SU-DHL-6 (cell line): ENCODE results near the gene CHTF8.

ENCODE experiments used
- H2AFZ ChIP-seq: fragments of 200-600 bp; sonication (generic); 2 replicates; pipeline ENCODE4 v1.6.1; 2014; ENCODE audit warnings: low read depth, mild to moderate bottlenecking, moderate library complexity, mixed read lengths, antibody characterized with exemption, low read length; ENCODE audit not compliant: severe bottlenecking
- H3F3A ChIP-seq: fragments of 200-600 bp; shearing (Covaris generic); 2 replicates; pipeline ENCODE4 v1.6.0; 2016; ENCODE audit warnings: antibody characterized with exemption, mild to moderate bottlenecking; ENCODE audit not compliant: insufficient read depth
- H3K27ac ChIP-seq: fragments of 200-600 bp; sonication (generic); 2 replicates; pipeline ENCODE4 v1.5.1; 2016; ENCODE audit warnings: low read depth, mild to moderate bottlenecking, low read length, moderate library complexity, mixed read lengths
- H3K27me3 ChIP-seq: fragments of 200-600 bp; sonication (generic), shearing (Covaris generic); 2 replicates; pipeline ENCODE4 v1.6.0; 2014; ENCODE audit warnings: mild to moderate bottlenecking, low read length
- H3K36me3 ChIP-seq: fragments of 200-600 bp; sonication (generic); 2 replicates; pipeline ENCODE4 v1.6.1; 2014; ENCODE audit warnings: mild to moderate bottlenecking, low read length, mixed read lengths
- H3K4me2 ChIP-seq: fragments of 300-600, 200-600 bp; shearing (Covaris generic), sonication (generic); 2 replicates; pipeline ENCODE4 v1.6.0; 2014; ENCODE audit warnings: low read length, low read depth, mild to moderate bottlenecking; ENCODE audit not compliant: poor library complexity, severe bottlenecking
- H3K4me3 ChIP-seq: fragments of 200-600 bp; sonication (generic); 2 replicates; pipeline ENCODE4 v1.5.1; 2014; ENCODE audit warnings: antibody characterized with exemption, low read length, mild to moderate bottlenecking, mixed read lengths; ENCODE audit not compliant: insufficient read depth, poor library complexity, severe bottlenecking
- H3K79me2 ChIP-seq: fragments of 200-600 bp; sonication (generic); 2 replicates; pipeline ENCODE4 v1.6.1; 2014; ENCODE audit warnings: mild to moderate bottlenecking, low read length, moderate library complexity; ENCODE audit not compliant: insufficient read depth
- H3K9ac ChIP-seq: fragments of 200-600 bp; sonication (generic); 2 replicates; pipeline ENCODE4 v1.7.0; 2014; ENCODE audit warnings: mild to moderate bottlenecking, low read length
- H3K9me2 ChIP-seq: fragments of 200-600 bp; sonication (generic); replicated peaks from 2 replicates; pipeline ENCODE4 v1.6.1; 2014; ENCODE audit warnings: low read length; ENCODE audit not compliant: insufficient read depth
- H3K9me3 ChIP-seq: fragments of 200-600 bp; sonication (generic); 2 replicates; pipeline ENCODE4 v1.6.1; 2014; ENCODE audit warnings: low read length, mixed read lengths; ENCODE audit not compliant: insufficient read depth
- H4K20me1 ChIP-seq: fragments of 200-600 bp; sonication (generic); 2 replicates; pipeline ENCODE4 v1.6.1; 2014; ENCODE audit warnings: low read depth, mild to moderate bottlenecking, antibody characterized with exemption, low read length, moderate library complexity, mixed read lengths
- CTCF ChIP-seq: fragments of 200-600 bp; sonication (generic); IDR thresholded peaks from one replicate; pipeline ENCODE4 v1.5.1; 2017; ENCODE audit warnings: antibody characterized with exemption, mild to moderate bottlenecking, low read length, moderate library complexity; ENCODE audit not compliant: insufficient read depth, poor library complexity, severe bottlenecking
- EZH2phosphoT487 ChIP-seq: fragments of 200-600 bp; sonication (generic), shearing (Covaris generic); conservative IDR thresholded peaks from 2 replicates; pipeline ENCODE4 v1.6.1; 2018; ENCODE audit warnings: mild to moderate bottlenecking, antibody characterized with exemption, low read length, moderate library complexity, mixed read lengths

CHTF8 gene

GRCh38 chr16:69165584-69165983 is 33.2 kb upstream of the CHTF8 start:
- no peak overlapping the region for H3K9ac ChIP-seq
- no peaks in the 10 kb centered on the region for H3K79me2 ChIP-seq
- H3K27me3 ChIP-seq = no peaks in the 10 kb centered on the region
- H3K36me3 ChIP-seq = peaks cover 49% of the 10 kb centered on the region
- no peak overlapping the region for H3K4me2 ChIP-seq
- H3K9me2 ChIP-seq = no peaks in the 10 kb centered on the region
- H3K9me3 ChIP-seq = no peaks in the 10 kb centered on the region
- H2AFZ ChIP-seq = no peak overlapping the region
- H3K4me3 ChIP-seq = no peak overlapping the region
- no peak for TF ChIP-seq CTCF
- no peak for TF ChIP-seq EZH2phosphoT487
- no peaks in the 10 kb centered on the region for H3F3A ChIP-seq
- no peak overlapping the region for H3K27ac ChIP-seq
- no peaks in the 10 kb centered on the region for H4K20me1 ChIP-seq

- Histone ChIP-seq H3K79me2 (no peaks in the 10 kb centered on the region), H2AFZ (no peak overlapping the region), H3K9me2 (no peaks in the 10 kb centered on the region), H3K27ac (no peak overlapping the region), H4K20me1 (no peaks in the 10 kb centered on the region), H3K9ac (no peak overlapping the region), H3K4me2 (no peak overlapping the region), H3K27me3 (no peaks in the 10 kb centered on the region), H3F3A (no peaks in the 10 kb centered on the region), H3K4me3 (no peak overlapping the region), H3K36me3 (peaks cover 42% of the 10 kb centered on the region), H3K9me3 (no peaks in the 10 kb centered on the region)
- no peak for TF ChIP-seq EZH2phosphoT487
- TF ChIP-seq CTCF = no peak
Observed at GRCh38 chr16:69160192-69160591, 27.8 kb upstream of the CHTF8 start.

- Histone ChIP-seq H3K9me3 (no peaks in the 10 kb centered on the region), H3K4me3 (no peak overlapping the region), H3K27ac (no peak overlapping the region), H3F3A (no peaks in the 10 kb centered on the region), H3K9me2 (no peaks in the 10 kb centered on the region), H3K27me3 (no peaks in the 10 kb centered on the region), H3K4me2 (no peak overlapping the region), H3K9ac (no peak overlapping the region), H3K36me3 (peaks cover 46% of the 10 kb centered on the region), H4K20me1 (no peaks in the 10 kb centered on the region), H3K79me2 (no peaks in the 10 kb centered on the region), H2AFZ (no peak overlapping the region)
- TF ChIP-seq EZH2phosphoT487 = no peak
- no peak for TF ChIP-seq CTCF
Observed at GRCh38 chr16:69157196-69157595, 24.8 kb upstream of the CHTF8 start.
